GM13976 (cell line): Measurements from ENCODE around the gene GPR162.

Experiments used
- DNase-seq: peaks from one replicate; pipeline ENCODE4 v3.0.0; 2012; ENCODE audit warnings: low spot score
- in situ Hi-C: fragments of 300-500 bp; cut with MboI; formaldehyde crosslinking; loops from one replicate; pipeline ENCODE4 v1.12.0; 2022; ENCODE audit warnings: low sequenced_read_pairs, mixed read lengths, inconsistent platforms; ENCODE audit not compliant: unreplicated experiment
- TF ChIP-seq, protein P1 (sequence below): IDR thresholded peaks from 2 replicates; pipeline ENCODE4 v1.5.1; 2012; ENCODE audit warnings: borderline replicate concordance, mild to moderate bottlenecking; ENCODE audit not compliant: insufficient read depth; ENCODE audit errors: extremely low read depth, missing control alignments, control extremely low read depth

Gene GPR162

DNA sequence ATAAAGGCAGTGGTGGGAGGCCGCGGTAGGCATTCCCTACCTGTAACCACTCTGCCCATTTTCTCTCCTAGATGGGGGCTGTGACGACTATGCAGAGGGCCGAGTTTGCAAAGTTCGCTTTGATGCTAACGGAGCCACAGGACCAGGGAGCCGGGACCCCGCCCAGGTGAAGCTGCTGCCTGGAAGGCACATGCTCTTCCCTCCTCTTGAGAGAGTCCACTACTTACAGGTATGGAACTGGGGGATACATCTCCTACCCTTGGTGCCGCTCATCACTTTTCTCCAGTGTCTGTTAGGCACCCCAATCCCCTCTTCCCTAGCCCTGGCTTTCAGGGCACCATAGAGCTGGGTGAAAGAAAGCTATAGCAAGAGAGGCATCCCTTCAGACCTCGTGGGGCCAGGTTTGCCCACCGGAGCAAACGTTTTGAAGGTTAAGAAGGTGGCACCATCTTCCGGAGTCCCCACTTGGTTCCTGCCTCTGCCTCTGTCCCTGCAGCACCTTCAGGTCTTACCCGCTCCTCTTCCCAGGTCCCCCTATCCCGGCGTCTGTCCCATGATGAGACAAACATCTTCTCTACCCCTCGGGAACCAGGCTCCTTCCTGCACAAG, 4.6 kb downstream of the GPR162 start:
- TF ChIP-seq, protein P1, sequence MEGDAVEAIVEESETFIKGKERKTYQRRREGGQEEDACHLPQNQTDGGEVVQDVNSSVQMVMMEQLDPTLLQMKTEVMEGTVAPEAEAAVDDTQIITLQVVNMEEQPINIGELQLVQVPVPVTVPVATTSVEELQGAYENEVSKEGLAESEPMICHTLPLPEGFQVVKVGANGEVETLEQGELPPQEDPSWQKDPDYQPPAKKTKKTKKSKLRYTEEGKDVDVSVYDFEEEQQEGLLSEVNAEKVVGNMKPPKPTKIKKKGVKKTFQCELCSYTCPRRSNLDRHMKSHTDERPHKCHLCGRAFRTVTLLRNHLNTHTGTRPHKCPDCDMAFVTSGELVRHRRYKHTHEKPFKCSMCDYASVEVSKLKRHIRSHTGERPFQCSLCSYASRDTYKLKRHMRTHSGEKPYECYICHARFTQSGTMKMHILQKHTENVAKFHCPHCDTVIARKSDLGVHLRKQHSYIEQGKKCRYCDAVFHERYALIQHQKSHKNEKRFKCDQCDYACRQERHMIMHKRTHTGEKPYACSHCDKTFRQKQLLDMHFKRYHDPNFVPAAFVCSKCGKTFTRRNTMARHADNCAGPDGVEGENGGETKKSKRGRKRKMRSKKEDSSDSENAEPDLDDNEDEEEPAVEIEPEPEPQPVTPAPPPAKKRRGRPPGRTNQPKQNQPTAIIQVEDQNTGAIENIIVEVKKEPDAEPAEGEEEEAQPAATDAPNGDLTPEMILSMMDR: no peak
- no peak for DNase-seq
- in situ Hi-C loops: loop anchor here (10.0 kb wide), 1 partner anchor 71 kb away; the partner anchor contains the start of gene MLF2

DNA sequence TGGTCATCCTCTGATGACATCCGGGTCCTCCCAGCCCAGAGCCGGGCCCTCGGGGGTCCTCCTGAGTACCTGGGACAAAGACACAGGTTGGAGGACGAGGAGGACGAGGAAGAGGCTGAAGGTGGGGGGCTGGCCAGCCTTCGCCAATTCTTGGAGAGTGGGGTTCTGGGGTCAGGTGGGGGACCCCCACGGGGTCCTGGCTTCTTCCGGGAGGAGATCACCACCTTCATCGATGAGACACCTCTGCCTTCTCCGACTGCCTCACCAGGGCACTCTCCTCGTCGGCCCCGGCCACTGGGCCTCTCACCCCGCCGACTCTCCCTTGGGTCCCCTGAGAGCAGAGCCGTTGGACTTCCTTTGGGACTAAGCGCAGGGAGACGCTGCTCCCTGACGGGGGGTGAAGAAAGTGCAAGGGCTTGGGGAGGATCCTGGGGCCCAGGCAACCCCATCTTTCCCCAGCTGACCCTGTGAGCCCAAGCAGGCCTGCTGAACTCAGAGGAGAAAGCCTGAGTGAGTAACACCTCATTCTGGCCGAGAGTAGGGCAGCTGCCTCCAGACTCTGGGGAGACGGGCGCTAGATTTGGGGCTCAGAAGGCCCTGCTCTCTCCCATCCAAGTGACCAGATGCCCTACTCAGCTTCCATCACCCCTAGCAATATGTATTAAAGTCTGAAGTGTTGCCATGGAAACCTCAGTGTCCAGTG, 5.3 kb downstream of the GPR162 start:
- no peak for DNase-seq
- TF ChIP-seq, protein P1: no peak
- in situ Hi-C loops: loop anchor here (10.0 kb wide), 1 partner anchor 72 kb away; the partner anchor contains the start of gene MLF2

GRCh38 chr12:6827437-6827911, 5.9 kb downstream of the GPR162 start:
- TF ChIP-seq, protein P1: no peak
- in situ Hi-C loops: loop anchor here (10.0 kb wide), 1 partner anchor 73 kb away; the partner anchor contains the start of gene MLF2
- peak; percentile 68 for DNase-seq

- in situ Hi-C loops: loop anchor here (10.0 kb wide), 1 partner anchor 73 kb away; the partner anchor contains the start of gene MLF2
These were observed 6.6 kb downstream of the GPR162 start, which contains the start of gene P3H3 for GRCh38 chr12:6827982-6828780. Gene P3H3, plus strand, starts transcription at chr12:6828407. Its CDS starts 34 bp downstream, at chr12:6828441.

DNA sequence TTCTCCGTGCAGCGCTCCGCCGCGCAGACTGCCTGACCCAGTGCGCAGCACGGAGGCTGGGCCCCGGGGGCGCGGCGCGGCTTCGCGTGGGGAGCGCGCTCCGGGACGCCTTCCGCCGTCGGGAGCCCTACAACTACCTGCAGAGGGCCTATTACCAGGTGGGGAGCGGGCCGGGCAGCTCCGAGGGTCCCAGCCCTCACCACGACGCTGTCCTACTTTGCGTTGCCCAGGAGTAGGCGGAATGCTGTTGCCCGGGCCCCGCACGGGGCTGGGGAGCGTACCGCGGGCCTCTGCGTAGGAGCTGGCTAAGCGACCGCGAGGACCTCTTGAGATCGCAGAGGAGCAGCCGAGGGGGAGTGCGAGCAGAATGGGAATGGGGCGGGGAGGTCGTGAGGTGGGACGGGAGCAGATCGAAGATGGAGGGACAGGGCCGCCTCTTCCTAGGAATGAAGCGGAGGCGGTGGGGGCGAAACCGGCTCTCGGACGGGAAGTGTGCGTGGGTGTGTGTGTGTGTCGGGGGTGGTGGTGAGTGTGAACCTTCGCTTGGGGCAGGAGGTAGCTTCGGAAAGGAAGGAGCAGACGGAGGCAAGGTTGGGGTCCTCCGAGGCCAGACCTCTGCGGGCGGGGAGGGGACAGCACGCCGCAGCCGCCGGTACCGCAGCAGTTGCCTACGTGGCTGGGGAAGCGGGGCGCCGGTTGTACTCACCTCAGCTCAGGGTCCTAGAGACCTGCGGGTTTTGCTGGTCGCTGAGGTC, 7.3 kb downstream of the GPR162 start:
- in situ Hi-C loops: loop anchor here (10.0 kb wide), 1 partner anchor 74 kb away; the partner anchor contains the start of gene MLF2
- TF ChIP-seq, protein P1: no peak
- peak; percentile 71 for DNase-seq

More at GRCh38 chr12:6827982-6828780, 6.6 kb downstream of the GPR162 start, which contains the start of gene P3H3:
- no peak for DNase-seq
- TF ChIP-seq, protein P1: peak; percentile 22
